ENCODE measurements around the gene FOXL2.

FOXL2 gene

GRCh38 chr3:138946663-138947494 is at the start of gene FOXL2, which contains the start of gene FOXL2NB:
Gene FOXL2, minus strand, starts transcription at chr3:138947137. Its CDS starts 415 bp downstream, at chr3:138946722.
Gene FOXL2NB, plus strand, starts transcription at chr3:138947217. Its CDS starts 148 bp downstream, at chr3:138947365.
- DNase-seq, result peak; percentile 46

- no peak for DNase-seq
Observed at GRCh38 chr3:138995706-138996105, 48.8 kb upstream of the FOXL2 start.

- DNase-seq, result no peak
Observed at GRCh38 chr3:138987181-138987580, 40.2 kb upstream of the FOXL2 start.

DNA sequence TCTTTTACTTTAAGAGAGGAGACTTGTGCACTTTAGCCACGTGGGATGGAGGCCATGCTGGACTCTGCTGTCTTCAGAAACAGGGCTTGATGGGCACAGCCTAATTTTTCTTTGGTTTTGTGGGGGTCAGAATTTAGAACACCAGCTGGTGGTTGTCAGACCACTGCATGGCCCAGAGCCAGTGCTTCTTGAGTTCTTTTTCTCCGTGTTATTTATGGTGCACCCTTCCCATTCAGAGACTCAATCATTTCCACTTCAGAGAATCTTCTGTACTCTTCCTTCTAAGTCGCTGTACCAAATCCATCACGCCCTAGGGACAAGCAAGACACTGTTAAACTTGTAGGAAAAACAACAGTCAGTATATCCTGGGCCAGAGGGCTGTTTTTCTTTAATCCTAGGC is 39.0 kb upstream of the FOXL2 start:
- DNase-seq, result no peak

GRCh38 chr3:138984816-138985215 is 37.9 kb upstream of the FOXL2 start:
- DNase-seq, result no peak

DNA sequence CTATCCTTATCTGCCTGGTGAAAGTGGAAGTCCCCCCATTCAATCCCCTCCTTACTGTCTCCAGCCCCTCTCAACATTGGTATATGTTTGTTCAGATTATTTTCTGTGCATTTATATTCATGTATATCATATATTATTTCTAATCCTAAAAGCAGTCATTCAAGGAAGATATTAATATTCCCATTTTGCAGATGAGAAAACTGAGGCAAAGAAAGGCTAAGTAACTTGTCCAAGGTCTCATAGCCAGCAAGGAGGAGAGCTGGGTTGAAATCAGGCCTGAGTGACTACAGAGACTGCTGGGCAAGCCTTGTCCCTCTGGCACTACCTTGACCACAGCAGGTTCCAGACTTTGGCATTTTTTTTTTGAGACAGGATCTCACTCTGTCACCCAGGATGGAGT is 29.1 kb upstream of the FOXL2 start:
- no peak for DNase-seq

DNA sequence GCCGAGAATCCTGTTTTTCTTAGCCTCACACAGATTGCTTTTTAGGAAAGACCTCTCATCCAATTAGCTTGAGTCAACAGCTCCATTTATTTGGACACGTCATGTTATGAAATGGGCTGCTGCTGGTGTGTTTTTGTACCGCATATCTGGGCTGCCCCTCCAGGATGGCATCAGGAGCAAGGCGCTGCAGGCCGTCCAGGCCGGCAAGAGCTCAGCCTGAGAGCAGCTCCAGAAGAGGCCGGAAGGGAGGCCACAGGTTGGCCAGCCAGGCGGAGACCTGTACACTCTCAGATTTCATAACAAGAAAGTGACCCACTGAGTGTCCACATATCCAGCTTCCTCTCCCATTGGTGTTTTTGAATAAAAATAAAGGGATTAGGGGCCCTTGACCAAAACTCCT is 28.4 kb upstream of the FOXL2 start:
- DNase-seq, result no peak

GRCh38 chr3:138974462-138974861 is 27.5 kb upstream of the FOXL2 start:
- no peak for DNase-seq

DNA sequence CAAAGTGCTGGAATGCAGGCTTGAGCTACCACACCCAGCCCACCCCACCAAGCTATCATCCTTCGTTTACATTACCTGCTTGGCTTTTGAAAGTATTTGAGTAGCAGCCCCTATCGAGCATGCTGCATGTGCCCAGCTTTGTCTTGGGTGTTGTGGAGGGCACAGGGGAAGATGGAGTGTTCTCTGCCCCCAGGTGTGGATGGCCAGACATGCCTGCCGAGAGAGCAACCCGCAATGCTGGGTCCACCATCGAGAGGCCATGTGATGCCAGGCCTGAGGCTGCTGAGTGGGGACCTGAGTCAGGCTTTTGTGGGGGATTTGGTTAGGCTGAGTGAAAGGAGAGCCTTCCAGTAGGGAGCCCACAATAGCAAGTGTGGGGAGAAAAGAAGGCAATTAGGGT is 26.0 kb upstream of the FOXL2 start:
- DNase-seq, result no peak

- DNase-seq, result no peak
Observed at GRCh38 chr3:138971766-138972320, 24.9 kb upstream of the FOXL2 start.

DNA sequence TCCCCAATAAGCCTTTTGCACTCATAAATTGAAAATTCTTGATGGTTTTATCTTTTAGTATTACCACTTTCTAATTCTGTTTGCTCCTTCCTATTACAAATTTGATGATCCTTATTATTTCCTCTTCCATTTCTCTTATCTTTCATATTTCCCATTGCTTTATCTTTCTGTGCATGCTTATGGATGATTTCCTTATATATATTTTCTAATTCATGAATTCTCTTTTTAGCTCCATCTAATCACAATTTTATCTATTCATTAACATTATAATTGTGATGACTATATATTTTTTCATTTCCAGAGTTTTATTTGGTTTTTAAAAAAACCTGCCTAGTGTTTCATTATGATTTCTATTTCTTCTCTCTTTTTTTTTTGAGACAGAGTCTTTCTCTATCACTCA is 18.0 kb upstream of the FOXL2 start:
- no peak for DNase-seq

DNA sequence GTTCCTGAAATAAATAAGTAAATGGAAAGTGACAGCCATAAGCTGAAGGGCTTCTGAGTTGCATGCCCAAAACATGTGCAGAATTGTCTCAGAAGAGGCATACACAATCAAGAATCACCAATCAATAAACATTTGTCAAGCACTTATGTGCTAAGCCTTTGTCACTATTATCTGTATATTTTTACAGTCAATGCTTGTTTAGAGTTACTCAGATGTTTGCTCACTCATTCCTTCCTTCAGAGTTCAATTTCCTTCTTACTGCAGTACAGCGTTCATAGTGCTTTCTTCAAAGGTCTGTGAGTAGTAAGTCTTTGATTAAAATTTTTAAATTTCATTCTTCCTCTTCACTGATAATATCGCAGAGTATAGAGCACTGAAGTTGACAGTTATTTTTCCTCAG is 17.3 kb upstream of the FOXL2 start:
- no peak for DNase-seq

DNA sequence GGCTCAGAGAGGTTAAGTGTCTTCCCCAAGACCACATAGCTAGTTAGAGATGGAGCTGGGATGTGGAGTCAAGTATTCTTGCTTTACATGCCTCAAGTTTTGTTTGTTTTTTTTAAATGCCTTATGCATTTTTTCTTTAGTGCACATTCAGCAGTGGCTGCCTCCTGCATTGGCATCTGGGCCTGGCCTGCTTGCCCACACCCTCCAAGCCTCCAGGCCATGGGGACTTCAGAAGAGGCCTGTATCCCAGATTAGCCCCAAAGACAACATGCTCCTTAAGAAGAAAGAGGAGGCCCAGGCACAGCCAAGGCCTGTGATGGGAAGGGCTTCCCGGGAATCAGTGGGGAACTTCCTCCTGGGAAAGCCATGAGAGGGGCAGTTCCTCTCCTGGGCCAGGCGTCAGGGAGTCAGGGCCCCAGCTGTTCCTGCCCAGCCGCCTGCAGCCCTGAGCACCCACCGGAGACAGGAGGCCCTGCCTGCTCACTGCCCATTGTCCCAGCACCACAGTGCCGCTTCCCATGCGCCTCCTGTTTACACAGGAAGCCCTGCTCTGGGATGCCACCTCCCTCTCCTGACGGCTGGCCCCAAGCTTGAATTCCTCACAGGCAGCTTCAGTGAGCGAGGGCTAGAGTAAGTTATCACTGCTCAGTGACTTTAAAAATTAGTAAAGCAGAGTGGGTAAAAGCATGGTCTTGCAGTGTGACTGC is 16.1 kb upstream of the FOXL2 start:
- no peak for DNase-seq

- no peak for DNase-seq
Observed at GRCh38 chr3:138960417-138960852, 13.5 kb upstream of the FOXL2 start.

- DNase-seq, result no peak
Observed at GRCh38 chr3:138950701-138951100, 3.8 kb upstream of the FOXL2 start.

- DNase-seq, result peak; percentile 37
Observed at GRCh38 chr3:138950006-138950644, 3.2 kb upstream of the FOXL2 start.

DNA sequence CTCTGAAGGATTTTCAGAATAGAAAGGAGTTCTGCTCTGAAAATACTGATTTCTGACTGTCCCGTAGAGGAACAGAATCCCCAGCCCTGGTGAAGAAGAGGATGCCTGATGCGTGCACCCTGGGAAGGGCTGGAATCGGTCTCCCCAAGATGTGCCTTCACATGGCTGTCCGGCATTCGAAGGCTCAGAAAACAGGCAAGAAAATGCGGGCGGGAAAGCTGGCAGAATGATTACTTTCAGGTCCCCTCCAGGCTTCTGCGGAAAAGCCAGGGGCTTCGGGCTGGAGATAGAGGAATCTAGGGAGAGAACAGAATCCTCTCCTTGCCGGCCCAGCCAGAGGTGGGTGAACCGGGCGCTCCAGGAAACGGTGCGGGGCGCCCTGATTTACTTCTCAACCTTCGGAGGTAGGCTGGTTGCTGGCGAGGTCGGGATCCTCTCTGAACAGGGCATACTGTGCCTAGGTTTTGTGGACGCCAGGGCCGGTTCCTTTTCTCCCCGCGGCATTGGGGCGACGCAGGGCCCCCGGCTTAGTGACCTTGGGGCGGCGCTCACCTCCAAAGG is 2.6 kb upstream of the FOXL2 start:
- no peak for DNase-seq

DNA sequence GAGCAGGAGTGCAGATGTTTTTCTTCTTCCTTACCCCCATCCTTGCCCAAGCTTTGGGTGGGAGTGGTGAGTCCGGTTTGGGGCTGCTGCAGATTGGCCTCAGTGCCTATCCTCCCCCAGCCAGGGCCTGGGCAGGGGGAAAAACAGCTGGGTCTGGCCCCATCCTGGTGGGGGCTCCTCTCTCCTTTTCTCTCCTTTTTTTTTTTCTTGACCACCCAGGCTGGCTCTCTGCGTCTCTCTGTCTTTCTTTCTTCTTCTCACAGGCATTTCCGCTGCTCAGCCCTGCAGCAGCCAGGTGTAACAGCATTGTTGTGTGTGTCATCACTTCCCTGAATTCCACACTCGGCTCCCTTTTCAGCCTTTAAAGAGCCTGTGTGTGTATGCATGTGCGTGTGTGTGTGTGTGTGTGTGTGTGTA is 2.1 kb upstream of the FOXL2 start:
- no peak for DNase-seq

- DNase-seq, result no peak
Observed at GRCh38 chr3:138948371-138949001, 1.5 kb upstream of the FOXL2 start.

GRCh38 chr3:138947495-138948121 is 671 bp upstream of the FOXL2 start:
- DNase-seq, result no peak

- DNase-seq, result peak; percentile 79
Observed at GRCh38 chr3:138945709-138946662, 951 bp downstream of the FOXL2 start.

All from NCI-H146 (cell line).